ENCODE data around the gene ZNF438.

Gene ZNF438

GRCh38 chr10:30825495-30825894 lies 206.2 kb downstream of the ZNF438 start:
- TF ChIP-seq GATA3 (IDR thresholded peaks at IDR 0.05; ENCODE audit: low read depth, low read length) (no peak), GATA2 (IDR thresholded peaks at IDR 0.05; ENCODE audit: low read depth, low read length) (no peak)

DNA sequence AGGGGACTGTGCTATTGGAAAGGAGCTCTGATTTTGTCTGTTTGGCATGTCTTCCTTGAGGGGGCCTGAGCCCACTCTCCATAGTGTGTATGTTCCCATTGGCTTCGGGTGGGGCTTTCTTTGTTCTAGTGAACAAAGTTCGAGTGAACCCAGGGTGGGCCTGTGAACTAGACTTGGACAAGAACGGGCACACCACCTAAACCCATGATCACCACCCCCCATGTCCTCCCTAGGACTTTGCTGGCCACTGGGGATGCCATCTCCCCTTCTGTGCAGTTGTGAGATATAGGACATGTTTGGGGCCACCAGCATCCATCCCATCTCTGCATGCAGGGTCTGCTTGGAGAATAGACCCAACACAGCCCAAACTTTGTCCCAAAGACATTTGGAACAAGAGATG lies 206.6 kb downstream of the ZNF438 start:
- TF ChIP-seq GATA3 (IDR thresholded peaks at IDR 0.05; ENCODE audit: low read depth, low read length), result no peak
- no peak for TF ChIP-seq GATA2 (IDR thresholded peaks at IDR 0.05; ENCODE audit: low read depth, low read length)

DNA sequence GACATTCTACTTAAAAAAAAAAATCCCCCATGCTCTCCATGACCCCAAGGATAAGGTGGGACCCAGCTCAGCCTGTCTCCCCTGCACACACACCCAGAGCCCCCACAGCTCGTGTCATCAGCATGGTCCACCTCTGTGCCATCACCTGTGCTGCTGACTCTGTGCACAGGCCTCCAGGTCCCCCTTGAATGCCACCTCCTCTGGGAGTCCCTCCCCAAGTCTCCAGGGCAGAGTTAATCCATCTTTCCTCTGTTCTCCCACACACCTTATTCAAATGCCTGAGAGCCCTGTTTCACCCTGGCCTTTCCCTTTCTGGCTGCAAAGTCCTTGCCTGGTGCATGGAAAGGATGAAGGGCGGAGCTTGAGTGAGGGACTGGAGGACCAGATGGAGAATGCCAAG lies 208.0 kb downstream of the ZNF438 start:
- TF ChIP-seq GATA3 (IDR thresholded peaks at IDR 0.05; ENCODE audit: low read depth, low read length) (no peak), GATA2 (IDR thresholded peaks at IDR 0.05; ENCODE audit: low read depth, low read length) (no peak)

GRCh38 chr10:30822693-30823465 lies 208.8 kb downstream of the ZNF438 start:
- TF ChIP-seq GATA3 (IDR thresholded peaks at IDR 0.05; ENCODE audit: low read depth, low read length), result no peak
- no peak for TF ChIP-seq GATA2 (IDR thresholded peaks at IDR 0.05; ENCODE audit: low read depth, low read length)

DNA sequence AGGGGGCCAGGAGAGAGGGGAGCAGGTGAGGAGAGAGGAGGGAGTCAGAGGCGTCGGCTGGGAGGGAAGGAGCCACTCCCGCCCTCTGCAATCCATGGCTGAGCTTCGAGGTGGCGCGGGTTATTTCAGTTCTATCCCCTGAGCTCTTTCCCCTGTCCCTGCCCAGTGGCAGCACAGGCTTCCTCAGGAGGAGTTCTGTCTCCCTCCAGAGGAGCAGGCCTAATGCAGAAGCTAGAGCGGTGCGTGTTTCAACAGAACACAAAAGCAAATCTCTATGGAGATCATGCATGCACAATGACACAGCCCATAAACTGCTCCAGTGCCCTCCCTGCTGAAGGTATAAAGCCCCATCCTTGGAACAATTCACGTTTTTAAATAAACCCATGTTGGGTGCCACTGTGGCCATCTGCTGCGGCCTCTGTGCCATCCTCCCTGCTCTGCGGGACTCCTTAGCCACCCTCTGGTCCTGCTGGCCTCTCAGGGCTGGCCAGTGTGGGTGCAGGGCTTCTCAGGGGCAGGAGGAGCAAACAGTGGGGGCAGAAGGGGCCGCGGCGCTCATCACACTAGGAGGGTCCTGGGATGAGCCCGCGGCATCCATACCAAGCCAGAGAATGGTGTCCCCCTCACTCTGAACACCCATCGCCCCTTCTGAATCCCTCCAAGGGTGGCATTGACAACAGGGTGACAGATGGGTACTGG lies 209.5 kb downstream of the ZNF438 start:
- TF ChIP-seq GATA2 (IDR thresholded peaks at IDR 0.05; ENCODE audit: low read depth, low read length), result no peak
- TF ChIP-seq GATA3 (IDR thresholded peaks at IDR 0.05; ENCODE audit: low read depth, low read length), result no peak

- TF ChIP-seq GATA2 (IDR thresholded peaks at IDR 0.05; ENCODE audit: low read depth, low read length) (no peak), GATA3 (IDR thresholded peaks at IDR 0.05; ENCODE audit: low read depth, low read length) (no peak)
These were observed 210.2 kb downstream of the ZNF438 start for GRCh38 chr10:30821261-30821993.

- TF ChIP-seq GATA3 (IDR thresholded peaks at IDR 0.05; ENCODE audit: low read depth, low read length) (no peak), GATA2 (IDR thresholded peaks at IDR 0.05; ENCODE audit: low read depth, low read length) (peak; percentile 14; the same call in 1 of the 2 replicates)
These were observed 211.2 kb downstream of the ZNF438 start for GRCh38 chr10:30820261-30820991.

DNA sequence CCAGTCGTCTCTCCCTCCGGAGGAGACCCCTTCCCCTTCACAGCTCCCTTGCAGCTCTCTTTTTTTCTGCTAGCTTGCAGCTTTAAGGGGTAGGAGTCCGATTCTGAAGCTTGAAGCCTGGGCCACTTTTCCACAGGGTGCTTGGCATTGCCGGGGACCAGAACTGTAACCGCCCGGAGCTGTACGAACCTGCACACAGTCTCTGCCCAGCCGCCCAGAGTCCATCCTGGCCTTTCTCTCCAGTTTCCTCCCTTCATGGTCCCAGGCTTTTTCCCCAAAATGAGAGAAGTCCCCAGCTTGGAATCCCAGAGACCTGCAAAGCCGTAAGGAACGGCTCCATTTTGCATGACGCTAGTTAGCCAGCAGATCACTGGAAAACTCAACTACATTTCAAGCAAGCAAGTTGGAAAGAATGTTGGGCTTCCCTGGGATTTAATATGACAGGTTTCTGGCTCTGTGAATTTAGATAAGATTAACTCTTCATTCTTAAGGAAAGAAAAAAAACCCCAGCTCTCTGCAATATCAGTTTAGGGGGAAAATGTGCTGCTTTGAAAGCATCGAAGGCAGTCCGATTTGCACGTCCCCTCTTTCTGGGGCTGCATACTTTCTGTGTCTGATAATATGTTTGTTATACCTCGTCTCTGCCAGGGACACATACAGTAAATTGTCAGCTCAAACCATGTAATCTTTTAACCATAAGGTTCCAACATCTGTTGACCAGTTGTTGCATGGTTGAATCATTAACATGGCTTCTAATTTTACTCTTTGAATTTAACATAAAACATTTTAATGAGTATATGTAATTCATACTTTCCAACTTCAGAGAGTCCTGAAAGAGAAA lies 212.1 kb downstream of the ZNF438 start:
- TF ChIP-seq GATA3 (IDR thresholded peaks at IDR 0.05; ENCODE audit: low read depth, low read length) (no peak), GATA2 (IDR thresholded peaks at IDR 0.05; ENCODE audit: low read depth, low read length) (no peak)

GRCh38 chr10:30818854-30819253 lies 212.8 kb downstream of the ZNF438 start:
- no peak for TF ChIP-seq GATA2 (IDR thresholded peaks at IDR 0.05; ENCODE audit: low read depth, low read length)
- TF ChIP-seq GATA3 (IDR thresholded peaks at IDR 0.05; ENCODE audit: low read depth, low read length), result no peak

DNA sequence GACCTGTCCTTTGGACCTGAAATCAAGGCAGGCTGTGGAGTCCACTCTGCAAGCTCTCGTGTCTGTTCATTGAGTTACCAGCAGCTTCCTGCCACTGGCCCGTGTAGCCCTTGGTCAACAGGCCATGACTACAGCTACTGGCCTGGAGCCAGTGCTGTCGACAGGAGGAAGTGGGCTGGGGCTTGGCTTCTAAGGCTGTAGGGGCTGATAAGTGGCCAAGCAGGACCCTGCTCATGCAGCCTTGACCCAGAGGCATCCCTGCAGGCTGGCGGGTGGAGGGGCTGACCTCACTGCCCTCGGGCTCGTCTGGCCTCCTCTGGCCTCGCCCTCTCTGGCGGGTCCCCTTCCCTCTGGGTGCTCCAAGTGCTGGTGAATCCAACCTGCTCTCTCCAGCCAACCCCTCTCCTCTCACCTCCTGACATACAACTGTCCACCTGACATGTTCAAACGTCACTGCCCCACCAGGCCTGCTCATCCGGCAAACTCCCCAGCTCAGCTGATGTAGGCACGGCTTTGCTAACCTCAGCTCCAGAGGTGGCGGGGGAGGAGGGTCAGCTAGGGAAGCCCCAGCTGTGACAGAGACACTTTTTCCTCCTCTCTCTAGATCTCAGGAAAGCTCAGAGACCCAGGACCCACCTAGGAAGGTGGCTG lies 213.5 kb downstream of the ZNF438 start:
- no peak for TF ChIP-seq GATA2 (IDR thresholded peaks at IDR 0.05; ENCODE audit: low read depth, low read length)
- no peak for TF ChIP-seq GATA3 (IDR thresholded peaks at IDR 0.05; ENCODE audit: low read depth, low read length)

DNA sequence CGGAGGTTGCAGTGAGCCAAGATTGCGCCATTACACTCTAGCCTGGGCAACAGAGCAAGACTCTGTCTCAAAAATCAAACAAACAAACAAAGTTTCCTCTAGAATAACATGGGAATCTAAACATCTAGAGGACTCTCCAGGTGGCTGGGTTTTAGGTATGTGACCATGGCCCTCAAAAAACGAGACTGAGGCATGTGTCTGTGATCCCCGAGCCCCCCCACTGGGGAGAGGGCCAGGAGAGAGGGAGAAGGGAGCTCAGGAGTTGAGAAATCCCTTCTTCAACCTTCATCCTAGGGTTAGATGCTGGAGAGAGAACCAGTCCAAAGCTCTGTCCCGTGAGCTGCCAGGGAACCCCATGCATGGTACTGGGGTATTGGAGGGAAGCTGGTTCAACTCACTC lies 214.1 kb downstream of the ZNF438 start:
- TF ChIP-seq GATA2 (IDR thresholded peaks at IDR 0.05; ENCODE audit: low read depth, low read length) (no peak), GATA3 (IDR thresholded peaks at IDR 0.05; ENCODE audit: low read depth, low read length) (no peak)

DNA sequence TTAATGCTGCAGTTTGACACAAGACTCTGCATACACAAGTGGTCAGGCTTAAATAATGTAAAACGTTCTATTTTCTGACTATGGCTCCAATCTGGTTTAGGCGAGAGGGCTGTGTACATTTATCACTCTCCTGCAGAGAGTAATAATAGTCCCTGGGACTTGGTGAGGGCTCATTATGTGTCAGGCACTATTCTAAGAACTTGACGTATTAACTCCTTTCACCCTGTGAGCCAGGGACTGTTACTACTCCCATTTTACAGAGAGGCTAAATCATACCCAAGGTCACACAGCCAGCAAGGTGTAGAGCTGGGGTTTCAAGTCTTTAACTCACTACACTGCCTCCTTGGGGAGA lies 214.9 kb downstream of the ZNF438 start:
- TF ChIP-seq GATA3 (IDR thresholded peaks at IDR 0.05; ENCODE audit: low read depth, low read length) (no peak), GATA2 (IDR thresholded peaks at IDR 0.05; ENCODE audit: low read depth, low read length) (no peak)

Measured in SH-SY5Y (cell line).